ENCODE measurements around the gene AASDHPPT. TPM values are rescaled to one million over a fixed set of nuclear protein-coding genes. Genes with fewer than 3 reads are reported as not detected.

AASDHPPT gene
- total RNA-seq, 1 experiment from 2014 or later, result 47.1 TPM

DNA sequence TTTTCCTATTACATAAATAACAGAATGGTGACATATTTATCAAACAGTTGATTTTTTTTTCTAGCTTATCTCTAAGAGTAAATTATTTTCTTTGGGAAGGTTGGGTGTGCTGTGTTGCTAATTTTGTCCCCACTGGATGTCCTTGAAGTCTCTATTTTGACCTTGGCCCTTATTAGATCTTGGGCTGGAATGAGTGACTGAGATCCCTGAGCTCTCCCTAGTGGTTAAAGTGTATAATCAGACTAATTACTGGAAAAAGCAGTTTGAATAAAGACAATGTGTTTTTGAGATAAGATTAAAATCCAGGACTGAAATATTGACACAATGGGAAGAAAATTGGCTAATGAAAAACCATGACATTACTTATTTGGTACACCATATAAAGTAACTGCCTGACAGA is 56.1 kb downstream of the AASDHPPT start:
- Histone ChIP-seq H3K79me2 (ENCODE audit: insufficient read depth, low read length) (no peaks in the 10 kb centered on the region), H2AK5ac (ENCODE audit: insufficient read length, low read length) (no peak overlapping the region), H2BK15ac (ENCODE audit: low read depth, low read length) (no peak overlapping the region), H3K4me1 (ENCODE audit: insufficient read depth, low read length) (no peaks in the 10 kb centered on the region), H3K9ac (ENCODE audit: extremely low read depth, insufficient read length, low read length) (no peak overlapping the region), H3K27ac (ENCODE audit: insufficient read length, low read depth, low read length) (no peak overlapping the region), H3K4me2 (ENCODE audit: insufficient read depth, insufficient read length, low read length) (no peak overlapping the region), H3K23me2 (ENCODE audit: insufficient read length, low read depth, low read length, poor library complexity, severe bottlenecking) (no peaks in the 10 kb centered on the region), H2BK12ac (ENCODE audit: insufficient read length, low read depth, low read length) (no peak overlapping the region), H3K56ac (ENCODE audit: insufficient read length, low read depth, low read length) (no peak overlapping the region), H2BK5ac (ENCODE audit: insufficient read length, low read length) (no peak overlapping the region), H3T11ph (ENCODE audit: low read length) (no peak overlapping the region), H3K79me1 (ENCODE audit: insufficient read depth, low read depth, low read length, poor library complexity, severe bottlenecking) (no peaks in the 10 kb centered on the region), H3K9me3 (ENCODE audit: control insufficient read depth, low read depth, low read length) (no peaks in the 10 kb centered on the region), H3K23ac (ENCODE audit: insufficient read length, low read depth, low read length) (no peak overlapping the region), H4K8ac (replicated peaks; ENCODE audit: insufficient read length, low read depth, low read length) (no peak overlapping the region), H4K20me1 (ENCODE audit: control insufficient read depth, insufficient read depth, insufficient read length) (no peaks in the 10 kb centered on the region), H3K4ac (ENCODE audit: low read depth, low read length) (no peak overlapping the region), H4K91ac (ENCODE audit: insufficient read length, low read depth, low read length) (no peak overlapping the region), H3K27me3 (ENCODE audit: insufficient read depth, low read length) (no peaks in the 10 kb centered on the region), H2AFZ (ENCODE audit: low read length) (no peak overlapping the region), H3K18ac (ENCODE audit: insufficient read length, low read depth, low read length) (no peak overlapping the region), H3K14ac (ENCODE audit: insufficient read depth, low read length) (no peak overlapping the region), H2BK120ac (ENCODE audit: low read depth, low read length, poor library complexity, severe bottlenecking) (no peak overlapping the region), H2BK20ac (ENCODE audit: low read depth, low read length, poor library complexity, severe bottlenecking) (no peak overlapping the region), H4K5ac (ENCODE audit: insufficient read length, low read depth, low read length) (no peak overlapping the region)
- Mint-ChIP-seq H3K9me3 (peaks cover 5 to 11% of the 10 kb centered on the region in 2 experiments; a peak in 4 of 5 replicates), H3K4me1 (peaks cover 13 to 21% of the 10 kb centered on the region in 2 experiments), H3K36me3 (ENCODE audit: insufficient read depth in 1 of 3, low read depth in 3 of 3) (peaks cover 0 to 12% (median 3%) of the 10 kb centered on the region in 3 experiments; a peak in 3 of 7 replicates), H3K27me3 (ENCODE audit: low read depth) (no peaks in the 10 kb centered on the region), H3K4me3 (no peak overlapping the region), H3K27ac (no peak overlapping the region)
- TF ChIP-seq, protein P1, sequence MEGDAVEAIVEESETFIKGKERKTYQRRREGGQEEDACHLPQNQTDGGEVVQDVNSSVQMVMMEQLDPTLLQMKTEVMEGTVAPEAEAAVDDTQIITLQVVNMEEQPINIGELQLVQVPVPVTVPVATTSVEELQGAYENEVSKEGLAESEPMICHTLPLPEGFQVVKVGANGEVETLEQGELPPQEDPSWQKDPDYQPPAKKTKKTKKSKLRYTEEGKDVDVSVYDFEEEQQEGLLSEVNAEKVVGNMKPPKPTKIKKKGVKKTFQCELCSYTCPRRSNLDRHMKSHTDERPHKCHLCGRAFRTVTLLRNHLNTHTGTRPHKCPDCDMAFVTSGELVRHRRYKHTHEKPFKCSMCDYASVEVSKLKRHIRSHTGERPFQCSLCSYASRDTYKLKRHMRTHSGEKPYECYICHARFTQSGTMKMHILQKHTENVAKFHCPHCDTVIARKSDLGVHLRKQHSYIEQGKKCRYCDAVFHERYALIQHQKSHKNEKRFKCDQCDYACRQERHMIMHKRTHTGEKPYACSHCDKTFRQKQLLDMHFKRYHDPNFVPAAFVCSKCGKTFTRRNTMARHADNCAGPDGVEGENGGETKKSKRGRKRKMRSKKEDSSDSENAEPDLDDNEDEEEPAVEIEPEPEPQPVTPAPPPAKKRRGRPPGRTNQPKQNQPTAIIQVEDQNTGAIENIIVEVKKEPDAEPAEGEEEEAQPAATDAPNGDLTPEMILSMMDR (conservative IDR thresholded peaks at IDR 0.05), result peak; percentile 60
- DNase-seq, result no peak
